K562 (cell line): ENCODE measurements around the gene SLC2A4. TPM values are rescaled to one million over a fixed set of nuclear protein-coding genes. Genes with fewer than 3 reads are reported as not detected.

Experiments used
- ATAC-seq: fragments of 200-7000 bp; cut with Tn5 transposase; 3 replicates; pipeline ENCODE4 v1.9.1; 2020; ENCODE audit warnings: moderate library complexity
- BruUV-seq: library from RNA; stranded (reverse); fragments of 400-500 nt; replicated peaks from 2 replicates; lab custom pipeline; 2021; lab: Mats Ljungman, UMichigan
- CTCF ChIA-PET: fragments of 300-600 bp; formaldehyde crosslinking; extraction: SDS; loops from one replicate; lab custom pipeline; 2021; ENCODE audit warnings: low intra/inter-chr PET ratio; lab: Yijun Ruan, JAX
- POLR2A ChIA-PET: fragments of 300-600, 350-650 bp; sonication (Branson Sonifier 250); formaldehyde crosslinking; extraction: SDS; loops from one replicate; lab custom pipeline; 2021; ENCODE audit warnings: antibody characterized with exemption, inconsistent platforms; lab: Yijun Ruan, JAX
- DNase-seq, 4 experiments: peaks; one replicate each; pipeline versions ENCODE4 v3.0.0 to v3.0.0-alpha.2; 2011 to 2018; ENCODE audit warnings: low spot score in 3 of 4, mixed read lengths in 3 of 4; ENCODE audit errors: extremely low read depth in 1 of 4
- FAIRE-seq: peaks from 2 replicates; lab custom pipeline; 2011; peaks lifted over from hg19 to GRCh38; lab: Jason Lieb, UNC
- H2AFZ ChIP-seq: 2 replicates; pipeline ENCODE4 v1.6.0; 2011; ENCODE audit warnings: low read depth, low read length, control low read depth, inconsistent platforms
- H3K27ac ChIP-seq: fragments of 200-600 bp; 3 replicates; pipeline ENCODE4 v1.8.0; 2011; ENCODE audit warnings: low read depth, mild to moderate bottlenecking, control low read depth, inconsistent platforms, low read length, moderate library complexity, mixed read lengths; ENCODE audit errors: extremely low read depth
- H3K27me3 ChIP-seq, 2 experiments: fragments of 300-600 bp in 1 of 2; 2 replicates in 1 of 2; 3 replicates in 1 of 2; pipeline versions ENCODE4 v1.6.0 to v1.8.0; 2011; ENCODE audit warnings: inconsistent platforms in 2 of 2, low read length in 2 of 2, mild to moderate bottlenecking in 1 of 2, mixed read lengths in 1 of 2, moderate library complexity in 1 of 2; ENCODE audit not compliant: control insufficient read depth in 2 of 2, insufficient read depth in 2 of 2
- H3K36me3 ChIP-seq: fragments of 300-600 bp; 3 replicates; pipeline ENCODE4 v1.8.0; 2011; ENCODE audit warnings: mild to moderate bottlenecking, low read length, inconsistent platforms; ENCODE audit not compliant: control insufficient read depth, insufficient read depth
- H3K4me1 ChIP-seq, 2 experiments: fragments of 200-600 bp in 1 of 2; replicated peaks in 1 of 2; 2 replicates in 1 of 2; 3 replicates in 1 of 2; pipeline versions ENCODE4 v1.5.1 to v1.8.0; 2011; ENCODE audit warnings: inconsistent platforms in 2 of 2, low read length in 2 of 2, mild to moderate bottlenecking in 1 of 2, mixed read lengths in 1 of 2, moderate library complexity in 1 of 2; ENCODE audit not compliant: control insufficient read depth in 2 of 2, insufficient read depth in 2 of 2
- H3K4me2 ChIP-seq: 2 replicates; pipeline ENCODE4 v1.6.1; 2011; ENCODE audit warnings: low read length, control low read depth, inconsistent platforms, mixed read lengths; ENCODE audit not compliant: insufficient read depth
- H3K4me3 ChIP-seq: fragments of 200-600 bp; sonication (generic), shearing (Covaris generic); 2 replicates; pipeline ENCODE4 v1.5.1; 2016; ENCODE audit warnings: control low read depth, inconsistent platforms
- H3K79me2 ChIP-seq: fragments of 200-600 bp; 3 replicates; pipeline ENCODE4 v1.8.0; 2011; ENCODE audit warnings: low read length, inconsistent platforms; ENCODE audit not compliant: control insufficient read depth, insufficient read depth
- H3K9ac ChIP-seq, 2 experiments: 2 replicates each; pipeline versions ENCODE4 v1.6.0 to v1.6.1; 2011; ENCODE audit warnings: low read depth in 2 of 2, low read length in 2 of 2, control low read depth in 1 of 2, inconsistent platforms in 1 of 2, mild to moderate bottlenecking in 1 of 2, mixed read lengths in 1 of 2; ENCODE audit not compliant: insufficient read depth in 1 of 2
- H3K9me1 ChIP-seq: one replicate; pipeline ENCODE4 v1.6.0; 2011; ENCODE audit warnings: inconsistent platforms, mild to moderate bottlenecking, low read length, moderate library complexity; ENCODE audit not compliant: control insufficient read depth, insufficient read depth
- H3K9me3 ChIP-seq: replicated peaks from 2 replicates; pipeline ENCODE4 v1.5.1; 2011; ENCODE audit warnings: low read depth, low read length, inconsistent platforms; ENCODE audit not compliant: control insufficient read depth, insufficient read depth
- H4K20me1 ChIP-seq: replicated peaks from 2 replicates; pipeline ENCODE4 v1.6.1; 2011; ENCODE audit warnings: low read length, inconsistent platforms, mixed read lengths; ENCODE audit not compliant: control insufficient read depth, insufficient read depth
- NCOA2 ChIP-seq, 2 experiments: fragments of 450-650 bp; IDR thresholded peaks; 2 replicates each; pipeline ENCODE4 v1.6.1; 2018; ENCODE audit warnings: mild to moderate bottlenecking in 2 of 2, moderate library complexity in 1 of 2; ENCODE audit not compliant: partially characterized antibody in 2 of 2
- NFXL1 ChIP-seq: fragments of 450-650 bp; formaldehyde crosslinking; IDR thresholded peaks from 2 replicates; pipeline ENCODE4 v1.4.0; 2021; ENCODE audit warnings: mild to moderate bottlenecking
- POLR2A ChIP-seq: fragments of 450-650 bp; conservative IDR thresholded peaks from 2 replicates; pipeline ENCODE4 v1.6.1; 2016
- POLR2AphosphoS2 ChIP-seq: IDR thresholded peaks from 2 replicates; pipeline ENCODE4 v1.6.1; 2012; ENCODE audit warnings: low read length, improper control_type of control experiment
- POLR2G ChIP-seq: fragments of 200-400 bp; formaldehyde crosslinking; IDR thresholded peaks from 2 replicates; pipeline ENCODE4 v1.6.1; 2017; ENCODE audit warnings: low read depth, mild to moderate bottlenecking, antibody characterized with exemption, low read length, moderate library complexity
- RBFOX2 ChIP-seq: fragments of 200-400 bp; formaldehyde crosslinking; IDR thresholded peaks from 2 replicates; pipeline ENCODE4 v1.6.1; 2017; ENCODE audit warnings: low read depth, mild to moderate bottlenecking, low read length, moderate library complexity
- STAG1 ChIP-seq: sonication (generic); formaldehyde crosslinking; IDR thresholded peaks from 2 replicates; pipeline ENCODE4 v1.5.0; 2020; ENCODE audit warnings: missing genetic modification reagents, borderline replicate concordance
- SUPT5H ChIP-seq: fragments of 450-650 bp; IDR thresholded peaks from 2 replicates; pipeline ENCODE4 v1.6.1; 2016
- ZNF134 ChIP-seq: fragments of 250-450 bp; sonication (Bioruptor Pico); conservative IDR thresholded peaks from 2 replicates; pipeline ENCODE4 v1.4.0; 2020
- WGBS: fragments of 100-300 bp; shearing (Covaris generic); methylation state at CpG from one replicate; pipeline ENCODE4 v1.1.6; 2016; ENCODE audit warnings: low coverage, mixed read lengths; ENCODE audit not compliant: insufficient coverage; ENCODE audit errors: missing lambda C conversion rate; 5-methylcytosine and 5-hydroxymethylcytosine counted together
- in situ Hi-C: fragments of 300-500 bp; cut with MboI; formaldehyde crosslinking; loops from 4 replicates; pipeline ENCODE4 v1.15.0; 2018; ENCODE audit warnings: inconsistent platforms, mixed read lengths
- intact Hi-C: fragments of 100-400 bp; cut with micrococcal nuclease; formaldehyde crosslinking; loops from 2 replicates; pipeline ENCODE4 v1.14.2; 2022
- polyA plus RNA-seq, 8 experiments: library from polyadenylated mRNA; depleted of rRNA in 4 of 8; stranded (reverse) in 5 of 8; unstranded in 3 of 8; fragments of >200 nt; fragmentation: Nextera tagmentation in 2 of 8; fragmentation: Illumina TruSeq in 1 of 8; extraction: Ambion mirVana in 2 of 8; extraction: Trizol in 1 of 8; gene quantifications; 2 replicates each; pipeline versions ENCODE4 v1.2.1 to v1.2.3, GENCODE V29; 2011 to 2014; ENCODE audit warnings: inconsistent platforms in 1 of 8, missing spikeins in 1 of 8
- total RNA-seq, 7 experiments: library from RNA; depleted of rRNA in 6 of 7; stranded (reverse); fragments of >200 nt in 6 of 7; fragmentation: Illumina TruSeq in 2 of 7; extraction: Trizol in 2 of 7; gene quantifications; 2 replicates each; pipeline versions ENCODE4 v1.2.1 to v1.2.3, GENCODE V29; 2011 to 2021; ENCODE audit warnings: low replicate concordance in 1 of 7
- TF ChIP-seq, protein P1 (sequence below): sonication (generic); formaldehyde crosslinking; IDR thresholded peaks from 2 replicates; pipeline ENCODE4 v1.8.1; 2022; ENCODE audit warnings: missing genetic modification reagents
- TF ChIP-seq, protein P2 (sequence below): sonication (generic); formaldehyde crosslinking; IDR thresholded peaks from 2 replicates; pipeline ENCODE4 v1.8.1; 2023; ENCODE audit warnings: mild to moderate bottlenecking, missing genetic modification reagents

The SLC2A4 gene
- total and polyA plus RNA-seq, 9 of the 15 experiments (the other 6 are each of a cell fraction or from before 2014, with no cell fraction given): 0.74 to 3.5 (median 1.6) TPM

GRCh38 chr17:7260651-7261378, 20.7 kb upstream of the SLC2A4 start:
- BruUV-seq: no TSS peak
- Histone ChIP-seq H3K27me3 (no peaks in the 10 kb centered on the region), H2AFZ (no peak overlapping the region), H3K27ac (no peak overlapping the region), H3K4me2 (no peak overlapping the region), H4K20me1 (no peaks in the 10 kb centered on the region), H3K4me1 (peaks cover 10 to 35% of the 10 kb centered on the region in 2 experiments; a peak in 4 of 5 replicates), H3K9ac (no peak overlapping the region; a peak in 1 of 4 replicates), H3K79me2 (no peaks in the 10 kb centered on the region), H3K9me1 (no peaks in the 10 kb centered on the region), H3K9me3 (no peaks in the 10 kb centered on the region), H3K4me3 (no peak overlapping the region), H3K36me3 (peaks cover 43% of the 10 kb centered on the region; the same call in 2 of the 3 replicates)
- ChIA-PET POLR2A (interaction anchor here (1.3 kb wide), 1 partner anchor 9 kb away, joined by 4 read pairs; the partner anchor contains the start of gene CTDNEP1), CTCF (no interaction called here)
- TF ChIP-seq ZNF134 (CRISPR knock-in tag) (no peak), POLR2A (peak; percentile 35; the same call in 1 of the 2 replicates), NCOA2 (IDR thresholded peaks at IDR 0.05; ENCODE audit: partially characterized antibody in 2 of 2) (no peak), SUPT5H (0 out of 2 replicates have a peak, but pooled peaks have one; percentile 35), NFXL1 (CRISPR knock-in tag) (no peak), POLR2G (peak; percentile 34), RBFOX2 (peak; percentile 62), POLR2AphosphoS2 (peak; percentile 73; the same call in 1 of the 2 replicates), STAG1 (CRISPR knock-in tag) (no peak)
- TF ChIP-seq, protein P1, sequence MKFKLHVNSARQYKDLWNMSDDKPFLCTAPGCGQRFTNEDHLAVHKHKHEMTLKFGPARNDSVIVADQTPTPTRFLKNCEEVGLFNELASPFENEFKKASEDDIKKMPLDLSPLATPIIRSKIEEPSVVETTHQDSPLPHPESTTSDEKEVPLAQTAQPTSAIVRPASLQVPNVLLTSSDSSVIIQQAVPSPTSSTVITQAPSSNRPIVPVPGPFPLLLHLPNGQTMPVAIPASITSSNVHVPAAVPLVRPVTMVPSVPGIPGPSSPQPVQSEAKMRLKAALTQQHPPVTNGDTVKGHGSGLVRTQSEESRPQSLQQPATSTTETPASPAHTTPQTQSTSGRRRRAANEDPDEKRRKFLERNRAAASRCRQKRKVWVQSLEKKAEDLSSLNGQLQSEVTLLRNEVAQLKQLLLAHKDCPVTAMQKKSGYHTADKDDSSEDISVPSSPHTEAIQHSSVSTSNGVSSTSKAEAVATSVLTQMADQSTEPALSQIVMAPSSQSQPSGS: no peak
- TF ChIP-seq, protein P2, sequence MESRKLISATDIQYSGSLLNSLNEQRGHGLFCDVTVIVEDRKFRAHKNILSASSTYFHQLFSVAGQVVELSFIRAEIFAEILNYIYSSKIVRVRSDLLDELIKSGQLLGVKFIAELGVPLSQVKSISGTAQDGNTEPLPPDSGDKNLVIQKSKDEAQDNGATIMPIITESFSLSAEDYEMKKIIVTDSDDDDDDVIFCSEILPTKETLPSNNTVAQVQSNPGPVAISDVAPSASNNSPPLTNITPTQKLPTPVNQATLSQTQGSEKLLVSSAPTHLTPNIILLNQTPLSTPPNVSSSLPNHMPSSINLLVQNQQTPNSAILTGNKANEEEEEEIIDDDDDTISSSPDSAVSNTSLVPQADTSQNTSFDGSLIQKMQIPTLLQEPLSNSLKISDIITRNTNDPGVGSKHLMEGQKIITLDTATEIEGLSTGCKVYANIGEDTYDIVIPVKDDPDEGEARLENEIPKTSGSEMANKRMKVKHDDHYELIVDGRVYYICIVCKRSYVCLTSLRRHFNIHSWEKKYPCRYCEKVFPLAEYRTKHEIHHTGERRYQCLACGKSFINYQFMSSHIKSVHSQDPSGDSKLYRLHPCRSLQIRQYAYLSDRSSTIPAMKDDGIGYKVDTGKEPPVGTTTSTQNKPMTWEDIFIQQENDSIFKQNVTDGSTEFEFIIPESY (CRISPR knock-in tag): peak; percentile 63
- whole genome bisulfite sequencing: 96% methylated on average over 17 of the region's 54 CpGs
- no peak for FAIRE-seq
- no peak for DNase-seq
- intact Hi-C loops (no loop called here), in situ Hi-C loops (no loop called here)
- no peak for ATAC-seq
